GM12878 (cell line): Measurements from ENCODE around the gene GPN2. TPM values are rescaled to one million over a fixed set of nuclear protein-coding genes. Genes with fewer than 3 reads are reported as not detected.

ENCODE experiments used
- ATAC-seq: fragments of 200-7000 bp; cut with Tn5 transposase; 3 replicates; pipeline ENCODE4 v1.9.1; 2020; ENCODE audit warnings: mild to moderate bottlenecking, moderate library complexity
- BruUV-seq: library from RNA; stranded (reverse); fragments of 400-500 nt; replicated peaks from 2 replicates; lab custom pipeline; 2021; lab: Mats Ljungman, UMichigan
- CTCF ChIA-PET: fragments of 300-600 bp; sonication (Branson Sonifier 250); formaldehyde crosslinking; extraction: SDS; loops from one replicate; lab custom pipeline; 2021; ENCODE audit warnings: inconsistent platforms; lab: Yijun Ruan, JAX
- POLR2A ChIA-PET: fragments of 350-600 bp; formaldehyde crosslinking; extraction: SDS; loops from one replicate; lab custom pipeline; 2021; ENCODE audit warnings: inconsistent platforms; lab: Charles Lee
- RAD21 ChIA-PET: fragments of 300-600 bp; sonication (Branson Sonifier 250); formaldehyde crosslinking; loops from one replicate; lab custom pipeline; 2023; ENCODE audit warnings: antibody characterized with exemption; ENCODE audit not compliant: unreplicated experiment; lab: Charles Lee
- SMC1A ChIA-PET: fragments of 300-600 bp; sonication (Branson Sonifier 250); formaldehyde crosslinking; loops from one replicate; lab custom pipeline; 2023; ENCODE audit not compliant: unreplicated experiment, uncharacterized antibody; lab: Charles Lee
- DNase-seq: peaks from one replicate; pipeline ENCODE4 v3.0.0-alpha.2; 2011; ENCODE audit warnings: low read depth, low spot score
- FAIRE-seq: peaks from 3 replicates; lab custom pipeline; 2011; peaks lifted over from hg19 to GRCh38; lab: Jason Lieb, UNC
- H2AFZ ChIP-seq: 2 replicates; pipeline ENCODE4 v1.6.0; 2011; ENCODE audit warnings: low read depth, low read length, control low read depth; ENCODE audit not compliant: control insufficient read depth
- H3K27ac ChIP-seq: 2 replicates; pipeline ENCODE4 v1.5.1; 2011; ENCODE audit warnings: control low read depth; ENCODE audit not compliant: control insufficient read depth, insufficient read depth
- H3K27me3 ChIP-seq, 2 experiments: replicated peaks in 1 of 2; 2 replicates each; pipeline versions ENCODE4 v1.6.0 to v1.6.1; 2011; ENCODE audit warnings: low read length in 1 of 2; ENCODE audit not compliant: control insufficient read depth in 2 of 2, insufficient read depth in 2 of 2
- H3K36me3 ChIP-seq, 2 experiments: 2 replicates each; pipeline ENCODE4 v1.5.1; 2011; ENCODE audit warnings: low read length in 1 of 2; ENCODE audit not compliant: control insufficient read depth in 2 of 2, insufficient read depth in 2 of 2
- H3K4me1 ChIP-seq: 2 replicates; pipeline ENCODE4 v1.6.1; 2011; ENCODE audit warnings: mild to moderate bottlenecking, low read length, moderate library complexity, mixed read lengths; ENCODE audit not compliant: control insufficient read depth, insufficient read depth
- H3K4me2 ChIP-seq: 2 replicates; pipeline ENCODE4 v1.6.0; 2011; ENCODE audit warnings: control low read depth; ENCODE audit not compliant: control insufficient read depth, insufficient read depth
- H3K4me3 ChIP-seq: fragments of 200-600 bp; sonication (generic); 2 replicates; pipeline ENCODE4 v1.5.1; 2016
- H3K79me2 ChIP-seq: 2 replicates; pipeline ENCODE4 v1.6.0; 2011; ENCODE audit warnings: low read length; ENCODE audit not compliant: control insufficient read depth, insufficient read depth
- H3K9ac ChIP-seq: 2 replicates; pipeline ENCODE4 v1.8.0; 2011; ENCODE audit warnings: low read length, control low read depth, mixed read lengths; ENCODE audit not compliant: control insufficient read depth, insufficient read depth
- H3K9me3 ChIP-seq: replicated peaks from 3 replicates; pipeline ENCODE4 v1.5.1; 2011; ENCODE audit warnings: mild to moderate bottlenecking, low read length; ENCODE audit not compliant: control insufficient read depth, insufficient read depth
- H4K20me1 ChIP-seq: 2 replicates; pipeline ENCODE4 v1.6.0; 2011; ENCODE audit not compliant: control insufficient read depth, insufficient read depth
- ESRRA ChIP-seq: IDR thresholded peaks from 2 replicates; pipeline ENCODE4 v1.6.1; 2012; ENCODE audit warnings: mild to moderate bottlenecking, low read length, improper control_type of control experiment
- EZH2 ChIP-seq: IDR thresholded peaks from 2 replicates; pipeline ENCODE4 v1.6.1; 2012; ENCODE audit warnings: low read depth, mild to moderate bottlenecking, control low read depth, inconsistent platforms, low read length, borderline replicate concordance; ENCODE audit not compliant: control insufficient read depth
- POLR2A ChIP-seq: IDR thresholded peaks from 2 replicates; pipeline ENCODE4 v1.6.1; 2011; ENCODE audit warnings: low read depth, mild to moderate bottlenecking, low read length
- RAD21 ChIP-seq: IDR thresholded peaks from 2 replicates; pipeline ENCODE4 v1.6.1; 2011; ENCODE audit warnings: mild to moderate bottlenecking, low read depth, low read length, moderate library complexity; ENCODE audit not compliant: insufficient read depth
- RFX5 ChIP-seq: IDR thresholded peaks from 2 replicates; pipeline ENCODE4 v1.6.1; 2011; ENCODE audit warnings: low read depth, low read length, improper control_type of control experiment
- SMAD5 ChIP-seq: IDR thresholded peaks from 2 replicates; pipeline ENCODE4 v1.6.1; 2016; ENCODE audit warnings: antibody characterized with exemption, low read depth
- SMC3 ChIP-seq: IDR thresholded peaks from 2 replicates; pipeline ENCODE4 v1.6.1; 2011; ENCODE audit warnings: low read length, improper control_type of control experiment, borderline replicate concordance
- TAF1 ChIP-seq: IDR thresholded peaks from 2 replicates; pipeline ENCODE4 v1.6.1; 2011; ENCODE audit warnings: mild to moderate bottlenecking, low read depth, low read length, borderline replicate concordance
- YBX1 ChIP-seq: fragments of 450-650 bp; IDR thresholded peaks from 2 replicates; pipeline ENCODE4 v1.6.1; 2016; ENCODE audit warnings: antibody characterized with exemption
- ZNF207 ChIP-seq: fragments of 450-650 bp; IDR thresholded peaks from 2 replicates; pipeline ENCODE4 v1.6.1; 2014; ENCODE audit warnings: antibody characterized with exemption, mild to moderate bottlenecking, borderline replicate concordance
- WGBS: methylation state at CpG from one replicate; pipeline ENCODE4 v1.1.6; 2016; ENCODE audit warnings: low lambda C conversion rate; ENCODE audit not compliant: insufficient replicate concordance, insufficient coverage; ENCODE audit errors: missing lambda C conversion rate; 5-methylcytosine and 5-hydroxymethylcytosine counted together
- in situ Hi-C: fragments of 300-500 bp; cut with MboI; formaldehyde crosslinking; loops from 9 replicates; pipeline ENCODE4 v1.14.3; 2018; ENCODE audit warnings: mixed read lengths
- intact Hi-C: fragments of 100-400 bp; cut with micrococcal nuclease; formaldehyde crosslinking; loops from one replicate; pipeline ENCODE4 v1.14.2; 2022; ENCODE audit not compliant: unreplicated experiment
- polyA plus RNA-seq, 11 experiments: library from polyadenylated mRNA; depleted of rRNA in 4 of 11; unstranded in 6 of 11; stranded (reverse) in 5 of 11; fragments of >200 nt; fragmentation: Nextera tagmentation in 4 of 11; fragmentation: Illumina TruSeq in 1 of 11; extraction: Ambion mirVana in 4 of 11; extraction: Trizol in 1 of 11; gene quantifications; 1 replicate in 1 of 11; 2 replicates in 10 of 11; pipeline versions ENCODE4 v1.2.1 to v1.2.3, GENCODE V29; 2011 to 2016; ENCODE audit warnings: inconsistent platforms in 2 of 11, missing spikeins in 2 of 11, low read depth in 1 of 11
- total RNA-seq, 4 experiments: library from RNA; depleted of rRNA in 3 of 4; stranded (reverse); fragments of >200 nt in 3 of 4; fragmentation: Illumina TruSeq in 1 of 4; extraction: Trizol in 1 of 4; gene quantifications; 2 replicates each; pipeline versions ENCODE4 v1.2.1 to v1.2.3, GENCODE V29; 2013 to 2021

GPN2 gene
- total and polyA plus RNA-seq, 10 of the 15 experiments (the other 5 are each of a cell fraction or from before 2014, with no cell fraction given) = 8.3 to 61.4 (median 23.3) TPM

DNA sequence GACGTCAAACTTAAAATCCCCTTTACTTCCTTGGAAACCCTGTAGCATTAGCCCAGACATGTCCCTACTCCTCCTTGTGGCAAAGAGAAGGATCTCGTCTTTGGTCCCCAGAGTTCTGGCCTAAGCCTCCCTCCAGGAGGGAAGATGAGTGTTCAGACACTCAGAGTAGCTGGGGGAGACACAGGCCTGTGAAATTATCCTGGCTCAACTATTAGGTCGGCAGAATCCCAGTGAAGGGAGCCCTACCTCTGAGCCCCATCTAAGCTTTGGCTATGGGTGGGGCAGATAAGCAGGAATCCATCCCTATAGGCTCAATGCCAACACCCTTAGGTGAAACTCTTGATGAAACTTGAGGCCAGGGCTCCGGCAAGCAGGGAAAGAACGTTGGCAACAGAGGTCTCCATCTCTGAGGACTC, 28.8 kb downstream of the GPN2 start:
- Histone ChIP-seq H3K79me2 (no peaks in the 10 kb centered on the region; the same call in 1 of the 2 replicates), H3K9me3 (no peaks in the 10 kb centered on the region), H4K20me1 (no peaks in the 10 kb centered on the region), H3K27me3 (no peaks in the 10 kb centered on the region), H2AFZ (no peak overlapping the region), H3K36me3 (peaks cover 0 to 2% of the 10 kb centered on the region in 2 experiments; a peak in 3 of 4 replicates), H3K9ac (no peak overlapping the region), H3K4me1 (peaks cover 16% of the 10 kb centered on the region), H3K4me3 (no peak overlapping the region), H3K4me2 (no peak overlapping the region), H3K27ac (no peak overlapping the region)
- in situ Hi-C loops (no loop called here), intact Hi-C loops (no loop called here)
- POLR2A ChIA-PET = no interaction called here
- RAD21 ChIA-PET = interaction anchor here (1.6 kb wide), 1 partner anchor 40 kb away, joined by 4 read pairs; no protein-coding TSS in a partner anchor
- no peak for ATAC-seq
- TF ChIP-seq POLR2A (no peak), SMAD5 (no peak), YBX1 (no peak), EZH2 (no peak), ZNF207 (no peak), ESRRA (no peak), RFX5 (no peak), TAF1 (no peak), SMC3 (no peak), RAD21 (no peak)
- CTCF ChIA-PET = interaction anchor here (0.9 to 5.9 kb wide), 9 partner anchors 11 to 259 kb away, joined by 3 to 25 read pairs (median 4); no protein-coding TSS in a partner anchor
- DNase-seq = no peak
- WGBS = 69% methylated on average over 5 of the region's 5 CpGs
- no TSS peak for BruUV-seq
- SMC1A ChIA-PET = interaction anchor here (0.8 to 2.3 kb wide), 2 partner anchors 23 to 281 kb away, joined by 3 to 7 read pairs; no protein-coding TSS in a partner anchor
- FAIRE-seq = no peak
